ENCODE results near the gene NUP210L.

NUP210L gene

GRCh38 chr1:153944005-153944826 lies 210.7 kb downstream of the NUP210L start:
- no peak for DNase-seq (ENCODE audit: low spot score)

- DNase-seq (ENCODE audit: low spot score): no peak
Observed at GRCh38 chr1:153942766-153943549, 211.9 kb downstream of the NUP210L start.

All from CD4-positive, alpha-beta T cell treated with Interleukin-15 for 4 hours (primary cell).